ENCODE measurements around the gene TRAPPC2L.
"Not testable (repeated sequence)": the region's sequence is repeated elsewhere in the genome, so short reads cannot be mapped to it uniquely, and the experiment has no call there.

Gene TRAPPC2L

GRCh38 chr16:88893127-88893968, 36.4 kb downstream of the TRAPPC2L start:
- DNase-seq: no peak

- DNase-seq: not testable (repeated sequence)
Measured at GRCh38 chr16:88894266-88894665, 37.3 kb downstream of the TRAPPC2L start.

GRCh38 chr16:88894681-88895300, 37.9 kb downstream of the TRAPPC2L start:
- DNase-seq: no peak

- DNase-seq: no peak
Measured at GRCh38 chr16:88895335-88895734, 38.4 kb downstream of the TRAPPC2L start.

GRCh38 chr16:88896238-88897070, 39.5 kb downstream of the TRAPPC2L start:
- no peak for DNase-seq

GRCh38 chr16:88897696-88898425, 40.9 kb downstream of the TRAPPC2L start:
- no peak for DNase-seq

GRCh38 chr16:88899901-88900661, 43.2 kb downstream of the TRAPPC2L start:
- DNase-seq: no peak

- no peak for DNase-seq
Measured at GRCh38 chr16:88900662-88901052, 43.7 kb downstream of the TRAPPC2L start.

GRCh38 chr16:88901718-88902337, 44.9 kb downstream of the TRAPPC2L start:
- no peak for DNase-seq

GRCh38 chr16:88902744-88903143, 45.8 kb downstream of the TRAPPC2L start:
- DNase-seq: no peak

GRCh38 chr16:88903267-88903666, 46.3 kb downstream of the TRAPPC2L start:
- DNase-seq: no peak

GRCh38 chr16:88904676-88905365, 47.9 kb downstream of the TRAPPC2L start:
- no peak for DNase-seq

- DNase-seq: no peak
Measured at GRCh38 chr16:88905563-88905962, 48.6 kb downstream of the TRAPPC2L start.

- no peak for DNase-seq
Measured at GRCh38 chr16:88906020-88906419, 49.1 kb downstream of the TRAPPC2L start.

- DNase-seq: no peak
Measured at GRCh38 chr16:88906535-88907105, 49.7 kb downstream of the TRAPPC2L start.

- no peak for DNase-seq
Measured at GRCh38 chr16:88907768-88908167, 50.8 kb downstream of the TRAPPC2L start.

- no peak for DNase-seq
Measured at GRCh38 chr16:88908307-88908706, 51.4 kb downstream of the TRAPPC2L start.

- no peak for DNase-seq
Measured at GRCh38 chr16:88909431-88910210, 52.7 kb downstream of the TRAPPC2L start.

Measured in T-helper 1 cell (primary cell).